ENCODE data around the gene ZNF473.

ZNF473 gene

GRCh38 chr19:50003810-50004419 lies 21.9 kb upstream of the ZNF473 start:
- peak overlapping the region in 1 of 2 donors; percentile 46 for H3K9ac ChIP-seq (ENCODE audit: low read length in 2 of 2)
- peak overlapping the region; percentile 84 for H3K27ac ChIP-seq (ENCODE audit: low read length)
- H3K4me1 ChIP-seq (ENCODE audit: control insufficient read depth, insufficient read depth, low read length): peaks cover 33% of the 10 kb centered on the region
- peaks cover 36 to 60% of the 10 kb centered on the region in 2 donors for H3K36me3 ChIP-seq (ENCODE audit: control insufficient read depth in 2 of 2, insufficient read depth in 2 of 2, low read length in 2 of 2)
- H3K4me3 ChIP-seq (ENCODE audit: low read length in 2 of 2): peak overlapping the region; percentile 22 to 35
- H3K9me3 ChIP-seq (ENCODE audit: control insufficient read depth in 2 of 2, low read length in 2 of 2): no peaks in the 10 kb centered on the region
- no peaks in the 10 kb centered on the region for H3K27me3 ChIP-seq (ENCODE audit: control insufficient read depth in 1 of 2, insufficient read depth in 2 of 2, low read length in 2 of 2)

- H3K4me3 ChIP-seq (ENCODE audit: low read length in 2 of 2): no peak overlapping the region
- H3K27me3 ChIP-seq (ENCODE audit: control insufficient read depth in 1 of 2, insufficient read depth in 2 of 2, low read length in 2 of 2): no peaks in the 10 kb centered on the region
- H3K9ac ChIP-seq (ENCODE audit: low read length in 2 of 2): no peak overlapping the region
- H3K4me1 ChIP-seq (ENCODE audit: control insufficient read depth, insufficient read depth, low read length): peaks cover 33% of the 10 kb centered on the region
- H3K27ac ChIP-seq (ENCODE audit: low read length): no peak overlapping the region
- H3K36me3 ChIP-seq (ENCODE audit: control insufficient read depth in 2 of 2, insufficient read depth in 2 of 2, low read length in 2 of 2): peaks cover 29 to 50% of the 10 kb centered on the region in 2 donors
- H3K9me3 ChIP-seq (ENCODE audit: control insufficient read depth in 2 of 2, low read length in 2 of 2): no peaks in the 10 kb centered on the region
These were observed 20.4 kb upstream of the ZNF473 start for GRCh38 chr19:50005428-50005827.

- Histone ChIP-seq H3K9me3 (ENCODE audit: control insufficient read depth in 2 of 2, low read length in 2 of 2) (no peaks in the 10 kb centered on the region), H3K36me3 (ENCODE audit: control insufficient read depth in 2 of 2, insufficient read depth in 2 of 2, low read length in 2 of 2) (peaks cover 26 to 39% of the 10 kb centered on the region in 2 donors), H3K9ac (ENCODE audit: low read length in 2 of 2) (no peak overlapping the region), H3K4me3 (ENCODE audit: low read length in 2 of 2) (no peak overlapping the region), H3K27me3 (ENCODE audit: control insufficient read depth in 1 of 2, insufficient read depth in 2 of 2, low read length in 2 of 2) (no peaks in the 10 kb centered on the region), H3K27ac (ENCODE audit: low read length) (no peak overlapping the region), H3K4me1 (ENCODE audit: control insufficient read depth, insufficient read depth, low read length) (peaks cover 27% of the 10 kb centered on the region)
These were observed 18.6 kb upstream of the ZNF473 start for GRCh38 chr19:50007170-50007569.

GRCh38 chr19:50007947-50008346 lies 17.9 kb upstream of the ZNF473 start:
- H3K9me3 ChIP-seq (ENCODE audit: control insufficient read depth in 2 of 2, low read length in 2 of 2): no peaks in the 10 kb centered on the region
- H3K4me1 ChIP-seq (ENCODE audit: control insufficient read depth, insufficient read depth, low read length): peaks cover 20% of the 10 kb centered on the region
- peaks cover 26 to 37% of the 10 kb centered on the region in 2 donors for H3K36me3 ChIP-seq (ENCODE audit: control insufficient read depth in 2 of 2, insufficient read depth in 2 of 2, low read length in 2 of 2)
- H3K27ac ChIP-seq (ENCODE audit: low read length): no peak overlapping the region
- H3K9ac ChIP-seq (ENCODE audit: low read length in 2 of 2): no peak overlapping the region
- H3K27me3 ChIP-seq (ENCODE audit: control insufficient read depth in 1 of 2, insufficient read depth in 2 of 2, low read length in 2 of 2): no peaks in the 10 kb centered on the region
- no peak overlapping the region for H3K4me3 ChIP-seq (ENCODE audit: low read length in 2 of 2)

GRCh38 chr19:50008532-50008931 lies 17.3 kb upstream of the ZNF473 start:
- H3K36me3 ChIP-seq (ENCODE audit: control insufficient read depth in 2 of 2, insufficient read depth in 2 of 2, low read length in 2 of 2): peaks cover 29 to 42% of the 10 kb centered on the region in 2 donors
- H3K9ac ChIP-seq (ENCODE audit: low read length in 2 of 2): no peak overlapping the region
- no peak overlapping the region for H3K27ac ChIP-seq (ENCODE audit: low read length)
- peaks cover 14% of the 10 kb centered on the region for H3K4me1 ChIP-seq (ENCODE audit: control insufficient read depth, insufficient read depth, low read length)
- no peak overlapping the region for H3K4me3 ChIP-seq (ENCODE audit: low read length in 2 of 2)
- no peaks in the 10 kb centered on the region for H3K9me3 ChIP-seq (ENCODE audit: control insufficient read depth in 2 of 2, low read length in 2 of 2)
- no peaks in the 10 kb centered on the region for H3K27me3 ChIP-seq (ENCODE audit: control insufficient read depth in 1 of 2, insufficient read depth in 2 of 2, low read length in 2 of 2)

- peaks cover 4% of the 10 kb centered on the region for H3K4me1 ChIP-seq (ENCODE audit: control insufficient read depth, insufficient read depth, low read length)
- H3K9ac ChIP-seq (ENCODE audit: low read length in 2 of 2): no peak overlapping the region
- H3K36me3 ChIP-seq (ENCODE audit: control insufficient read depth in 2 of 2, insufficient read depth in 2 of 2, low read length in 2 of 2): peaks cover 31 to 43% of the 10 kb centered on the region in 2 donors
- H3K9me3 ChIP-seq (ENCODE audit: control insufficient read depth in 2 of 2, low read length in 2 of 2): no peaks in the 10 kb centered on the region
- no peaks in the 10 kb centered on the region for H3K27me3 ChIP-seq (ENCODE audit: control insufficient read depth in 1 of 2, insufficient read depth in 2 of 2, low read length in 2 of 2)
- no peak overlapping the region for H3K27ac ChIP-seq (ENCODE audit: low read length)
- H3K4me3 ChIP-seq (ENCODE audit: low read length in 2 of 2): no peak overlapping the region
These were observed 9.5 kb upstream of the ZNF473 start for GRCh38 chr19:50016225-50016807.

- Histone ChIP-seq H3K4me1 (ENCODE audit: control insufficient read depth, insufficient read depth, low read length) (peaks cover 17% of the 10 kb centered on the region), H3K9ac (ENCODE audit: low read length in 2 of 2) (no peak overlapping the region), H3K4me3 (ENCODE audit: low read length in 2 of 2) (no peak overlapping the region), H3K27ac (ENCODE audit: low read length) (no peak overlapping the region), H3K36me3 (ENCODE audit: control insufficient read depth in 2 of 2, insufficient read depth in 2 of 2, low read length in 2 of 2) (peaks cover 20 to 22% of the 10 kb centered on the region in 2 donors), H3K27me3 (ENCODE audit: control insufficient read depth in 1 of 2, insufficient read depth in 2 of 2, low read length in 2 of 2) (no peaks in the 10 kb centered on the region), H3K9me3 (ENCODE audit: control insufficient read depth in 2 of 2, low read length in 2 of 2) (no peaks in the 10 kb centered on the region)
These were observed 5.3 kb upstream of the ZNF473 start for GRCh38 chr19:50020481-50020880.

GRCh38 chr19:50022823-50023222 lies 3.0 kb upstream of the ZNF473 start:
- Histone ChIP-seq H3K36me3 (ENCODE audit: control insufficient read depth in 2 of 2, insufficient read depth in 2 of 2, low read length in 2 of 2) (peaks cover 7 to 8% of the 10 kb centered on the region in 2 donors), H3K27ac (ENCODE audit: low read length) (no peak overlapping the region), H3K27me3 (ENCODE audit: control insufficient read depth in 1 of 2, insufficient read depth in 2 of 2, low read length in 2 of 2) (no peaks in the 10 kb centered on the region), H3K4me3 (ENCODE audit: low read length in 2 of 2) (no peak overlapping the region), H3K9me3 (ENCODE audit: control insufficient read depth in 2 of 2, low read length in 2 of 2) (no peaks in the 10 kb centered on the region), H3K9ac (ENCODE audit: low read length in 2 of 2) (no peak overlapping the region), H3K4me1 (ENCODE audit: control insufficient read depth, insufficient read depth, low read length) (peaks cover 30% of the 10 kb centered on the region)

- Histone ChIP-seq H3K9me3 (ENCODE audit: control insufficient read depth in 2 of 2, low read length in 2 of 2) (no peaks in the 10 kb centered on the region), H3K9ac (ENCODE audit: low read length in 2 of 2) (peak overlapping the region; percentile 93 to 95), H3K4me1 (ENCODE audit: control insufficient read depth, insufficient read depth, low read length) (peaks cover 30% of the 10 kb centered on the region), H3K36me3 (ENCODE audit: control insufficient read depth in 2 of 2, insufficient read depth in 2 of 2, low read length in 2 of 2) (peaks cover 3 to 6% of the 10 kb centered on the region in 2 donors), H3K27me3 (ENCODE audit: control insufficient read depth in 1 of 2, insufficient read depth in 2 of 2, low read length in 2 of 2) (no peaks in the 10 kb centered on the region), H3K4me3 (ENCODE audit: low read length in 2 of 2) (peak overlapping the region; percentile 96 to 99), H3K27ac (ENCODE audit: low read length) (peak overlapping the region; percentile 87)
These were observed 1.1 kb upstream of the ZNF473 start for GRCh38 chr19:50024719-50025021.

GRCh38 chr19:50025022-50025793 lies 597 bp upstream of the ZNF473 start, which contains the start of gene VRK3:
TSS of gene VRK3 (minus strand) at chr19:50025372. CDS start at chr19:50016162, 9,210 bp downstream.
- H3K4me1 ChIP-seq (ENCODE audit: control insufficient read depth, insufficient read depth, low read length): peaks cover 30% of the 10 kb centered on the region
- H3K36me3 ChIP-seq (ENCODE audit: control insufficient read depth in 2 of 2, insufficient read depth in 2 of 2, low read length in 2 of 2): peaks cover 2 to 7% of the 10 kb centered on the region in 2 donors
- no peaks in the 10 kb centered on the region for H3K9me3 ChIP-seq (ENCODE audit: control insufficient read depth in 2 of 2, low read length in 2 of 2)

More at GRCh38 chr19:50025022-50025793, 597 bp upstream of the ZNF473 start, which contains the start of gene VRK3:
- H3K27ac ChIP-seq (ENCODE audit: low read length): peak within 1 kb of the TSS; percentile 87
- peak within 1 kb of the TSS; percentile 93 to 95 for H3K9ac ChIP-seq (ENCODE audit: low read length in 2 of 2)
- H3K4me3 ChIP-seq (ENCODE audit: low read length in 2 of 2): peak within 1 kb of the TSS; percentile 98 to 99
- H3K27me3 ChIP-seq (ENCODE audit: control insufficient read depth in 1 of 2, insufficient read depth in 2 of 2, low read length in 2 of 2): no peaks in the 10 kb centered on the region
